Daoy (cell line): ENCODE measurements around the gene PTPRG. TPM values are rescaled to one million over a fixed set of nuclear protein-coding genes. Genes with fewer than 3 reads are reported as not detected.

Source experiments
- DNase-seq: peaks from one replicate; pipeline ENCODE4 v3.0.0-alpha.2; 2015; ENCODE audit warnings: low read depth
- total RNA-seq: library from RNA; depleted of rRNA; stranded (reverse); fragments of >200 nt; shearing (Covaris generic); gene quantifications from 2 replicates; pipeline ENCODE4 v1.2.3, GENCODE V29; 2014

Gene PTPRG
- total RNA-seq, 1 experiment from 2014 or later, result 9.1 TPM

DNA sequence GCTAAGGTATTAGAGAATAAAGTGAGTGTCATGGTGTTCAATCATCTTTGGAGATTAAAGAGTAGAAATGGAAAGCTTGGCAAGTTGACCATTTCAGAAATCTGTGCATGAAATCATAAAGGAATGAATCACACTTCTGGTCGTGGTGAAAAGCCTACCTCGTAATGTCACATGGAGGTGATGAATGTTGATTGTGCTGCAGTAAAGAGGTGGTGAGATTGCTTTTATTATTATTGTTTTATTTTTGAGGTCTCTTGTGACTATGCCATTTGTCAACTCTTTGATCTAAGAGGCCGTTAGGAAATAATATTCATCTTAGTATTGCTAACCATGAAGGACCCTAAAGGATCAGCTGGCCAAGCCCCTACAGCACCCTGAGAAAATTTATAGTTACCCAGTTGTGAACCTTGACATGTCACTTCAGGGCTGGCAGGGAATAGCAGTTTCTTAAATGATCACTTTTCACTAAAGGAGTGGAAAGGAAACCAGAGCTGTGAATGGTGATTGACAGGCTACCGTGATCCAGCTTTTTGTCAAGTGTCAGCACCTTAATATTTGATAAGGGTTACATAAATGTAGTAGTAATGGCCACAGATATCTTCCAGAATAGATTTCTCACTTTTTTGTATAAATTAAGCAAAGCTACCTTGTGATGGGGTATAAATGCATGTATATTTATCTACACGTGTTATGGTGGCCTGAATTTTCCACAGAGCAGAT, 203.9 kb downstream of the PTPRG start:
- no peak for DNase-seq

DNA sequence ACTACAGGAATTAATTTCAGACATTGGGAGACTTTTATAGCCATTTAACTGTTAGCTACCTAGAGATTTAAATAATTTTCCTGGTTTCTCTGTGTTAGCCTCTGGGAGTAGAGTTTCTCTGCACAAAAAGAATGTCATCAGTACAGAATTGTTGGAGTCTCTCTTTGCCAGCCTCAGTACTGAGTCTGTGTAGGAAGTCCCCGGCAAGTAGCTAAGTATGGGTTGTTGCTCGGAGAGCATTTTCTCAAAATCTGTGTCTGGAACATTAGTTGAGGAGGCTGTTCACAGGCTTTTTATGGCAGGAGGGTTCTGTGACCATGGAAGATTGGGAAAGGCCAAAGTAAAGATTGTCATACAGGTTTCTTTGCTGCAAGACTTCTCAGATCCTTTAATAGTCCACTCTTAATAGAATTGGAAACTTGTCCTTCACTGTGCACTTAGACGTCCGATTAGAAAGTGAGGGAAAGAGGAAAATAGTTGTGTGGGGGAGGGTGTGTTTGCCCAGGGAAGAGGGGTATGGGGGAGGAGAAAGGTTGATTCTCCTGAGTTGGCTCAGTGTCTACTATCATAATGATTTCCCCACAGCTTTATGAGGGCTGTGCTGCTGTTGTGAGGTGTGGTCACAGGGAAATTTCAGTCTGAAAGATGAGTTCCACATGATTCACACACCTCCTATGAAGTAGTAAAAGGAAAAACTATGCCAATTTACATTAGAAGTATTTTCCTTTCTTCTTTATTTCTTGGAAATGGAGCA, 207.1 kb downstream of the PTPRG start:
- peak; percentile 25 for DNase-seq

DNA sequence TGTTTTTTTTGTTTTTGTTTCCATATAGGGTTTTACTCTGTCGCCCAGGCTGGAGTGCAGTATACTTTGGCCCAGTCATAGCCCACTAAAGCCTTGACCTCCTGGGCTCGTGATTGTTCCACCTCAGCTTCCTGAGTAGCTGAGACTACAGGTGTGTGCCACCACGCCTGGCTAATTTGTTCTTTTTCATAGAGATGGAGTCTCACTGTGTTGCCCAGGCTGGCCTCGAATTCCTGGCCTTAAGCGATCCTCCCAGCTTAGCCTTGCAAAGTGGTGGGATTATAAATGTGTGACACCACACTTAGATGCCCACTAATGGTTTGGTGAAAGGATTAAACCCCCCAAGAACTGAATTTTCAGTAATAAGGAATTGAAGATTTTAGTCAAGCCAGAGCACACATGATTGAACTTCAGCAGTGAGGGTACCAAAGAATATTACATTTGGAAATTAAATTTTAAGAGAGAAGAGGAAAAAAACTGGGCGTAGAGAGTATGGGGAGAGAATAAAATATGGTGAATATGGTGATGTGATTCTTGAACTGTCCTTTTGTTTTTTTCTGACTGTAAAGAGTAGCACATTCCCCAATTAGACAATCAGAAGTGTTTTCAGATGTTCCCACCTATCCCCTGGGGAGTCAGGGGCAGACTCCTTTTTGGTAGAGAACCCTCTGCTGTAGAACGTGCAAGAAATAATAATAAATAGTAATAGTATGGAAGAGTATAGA, 208.1 kb downstream of the PTPRG start:
- DNase-seq, result no peak

DNA sequence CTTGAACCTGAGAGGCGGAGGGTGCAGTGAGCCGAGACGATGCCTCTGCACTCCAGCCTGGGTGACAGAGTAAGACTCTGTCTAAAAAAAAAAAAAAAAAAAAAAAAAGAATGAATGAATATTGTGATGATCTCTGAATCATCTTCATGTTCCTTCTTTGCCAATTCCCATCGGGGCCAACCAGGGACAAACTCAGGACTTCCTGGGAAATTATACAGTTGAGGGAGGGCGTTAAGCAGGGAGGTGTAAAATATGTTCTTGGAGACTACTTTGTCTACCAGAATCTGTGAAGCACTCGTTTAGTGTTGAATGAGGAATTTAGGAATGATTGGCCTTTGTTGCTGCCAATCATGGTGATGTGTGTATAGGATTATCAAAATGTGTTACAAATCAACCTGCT, 210.6 kb downstream of the PTPRG start:
- no peak for DNase-seq

DNA sequence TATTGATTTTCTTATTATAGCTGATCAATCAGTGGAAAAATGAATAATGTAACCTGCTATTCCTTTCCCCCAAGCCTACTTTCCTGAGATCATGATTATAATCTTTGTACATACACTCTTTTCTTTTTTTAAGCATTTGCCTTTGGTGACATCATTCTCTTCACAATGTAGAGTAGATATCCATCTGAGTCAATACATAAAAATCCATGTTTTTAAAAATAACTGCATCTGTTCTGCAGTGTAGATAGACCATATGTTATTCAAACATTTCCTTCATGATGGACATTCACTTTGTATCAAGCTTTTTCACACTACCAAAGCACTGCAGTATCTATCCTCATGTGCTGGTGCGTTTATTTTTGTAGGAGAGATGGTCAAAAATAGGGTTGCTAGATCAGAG, 211.1 kb downstream of the PTPRG start:
- no peak for DNase-seq

DNA sequence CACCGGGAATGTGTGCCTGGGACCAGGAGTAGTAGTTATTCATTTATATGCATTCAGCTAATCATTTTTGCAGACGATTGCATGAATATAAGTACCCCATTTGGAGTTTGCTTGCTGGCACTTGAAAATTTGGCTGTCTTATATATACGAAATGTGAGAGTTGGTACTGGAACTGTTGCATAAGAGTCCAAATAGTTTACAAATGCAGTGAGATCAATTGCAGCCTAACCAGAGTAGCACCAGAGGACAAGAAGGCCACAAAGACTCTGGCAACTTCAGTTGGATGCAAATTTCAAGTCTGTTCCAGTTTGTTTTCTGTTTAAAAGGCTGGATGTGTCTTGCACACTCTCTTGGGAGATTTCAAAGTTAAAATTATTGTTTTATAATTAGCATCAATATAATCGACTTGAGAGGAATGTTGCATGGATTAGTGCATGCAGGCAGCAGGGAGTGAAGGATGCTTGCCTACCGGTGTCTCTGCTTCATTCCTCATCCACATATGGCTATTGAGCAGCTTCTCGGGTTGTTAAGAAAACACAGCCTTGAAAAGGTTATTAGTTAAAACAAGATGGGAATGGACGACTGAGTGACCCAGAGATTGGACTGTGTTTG, 213.0 kb downstream of the PTPRG start:
- DNase-seq, result no peak

DNA sequence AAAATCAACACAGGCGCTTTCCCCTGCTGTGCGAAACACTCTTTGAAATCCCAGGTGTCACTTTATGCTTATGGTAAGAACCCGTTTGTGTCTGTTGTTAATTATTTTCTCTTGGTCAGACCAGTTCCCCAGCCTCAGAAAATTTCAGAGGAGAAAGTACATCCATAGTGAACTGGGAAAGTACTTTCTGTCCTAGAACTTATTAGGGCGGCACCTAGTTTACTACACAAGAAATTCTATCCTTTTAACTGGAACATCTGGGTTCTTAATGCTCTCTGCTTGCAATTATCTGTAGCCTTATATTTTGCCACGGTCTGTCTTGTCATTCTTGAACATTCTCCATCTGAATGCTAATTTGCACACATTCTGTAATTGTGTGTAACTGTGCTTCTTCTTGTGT, 215.0 kb downstream of the PTPRG start:
- no peak for DNase-seq

DNA sequence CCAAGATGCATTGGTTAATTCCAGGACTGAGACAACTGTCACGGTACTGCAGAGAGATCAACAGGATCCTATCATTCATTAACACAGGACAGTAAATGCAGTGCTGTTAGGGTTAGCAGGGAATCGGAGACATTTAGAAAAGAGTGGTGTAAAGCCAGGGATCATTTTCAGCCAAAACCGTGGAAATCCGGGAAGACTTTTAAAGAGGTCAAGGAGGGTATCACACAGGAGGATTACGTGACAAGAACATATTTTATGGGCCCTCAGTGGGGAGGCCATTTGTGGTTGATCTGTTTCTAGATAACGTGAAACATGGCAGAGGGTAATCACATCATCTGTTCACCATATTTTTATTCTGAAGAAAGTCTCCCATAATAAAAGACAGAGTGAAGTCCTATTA, 216.1 kb downstream of the PTPRG start:
- peak; percentile 35 for DNase-seq

DNA sequence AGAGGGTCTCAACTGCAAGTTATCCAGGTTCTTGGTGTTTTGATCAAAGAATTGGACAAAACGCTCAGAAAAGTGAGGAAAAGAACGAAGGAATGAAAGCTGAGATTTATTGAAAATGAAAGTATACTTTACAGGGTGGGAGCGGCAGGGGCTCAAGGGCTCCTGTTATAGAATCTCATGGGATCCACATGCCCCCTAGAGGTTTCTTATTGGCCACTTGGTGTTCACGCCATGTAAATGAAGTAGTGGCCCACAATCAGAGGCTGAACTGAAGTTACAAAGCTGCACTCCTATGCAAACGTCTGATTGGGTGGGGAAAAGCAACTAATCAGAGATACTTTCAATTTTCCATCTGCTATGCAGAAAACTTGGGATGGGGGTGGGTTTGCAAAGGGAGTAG, 216.7 kb downstream of the PTPRG start:
- DNase-seq, result peak; percentile 8

DNA sequence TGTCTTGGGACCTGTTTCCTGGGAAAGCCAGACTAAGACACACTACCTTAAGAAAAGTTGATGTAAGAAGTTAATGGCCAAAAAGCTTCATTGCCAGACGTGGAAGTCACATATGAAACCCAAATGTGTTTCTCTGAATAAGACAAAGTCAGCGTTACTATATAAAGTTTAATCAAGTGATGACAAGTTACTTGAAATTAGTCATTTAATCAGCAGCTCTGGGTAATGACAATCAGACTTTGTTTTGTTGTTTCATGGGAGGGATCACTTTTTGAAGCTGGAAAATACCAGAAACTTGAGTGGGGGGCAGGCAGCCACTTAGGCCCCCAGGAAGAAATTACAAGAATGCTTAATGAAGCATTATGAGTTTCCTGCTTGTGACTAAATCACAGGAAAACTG, 218.6 kb downstream of the PTPRG start:
- DNase-seq, result no peak

DNA sequence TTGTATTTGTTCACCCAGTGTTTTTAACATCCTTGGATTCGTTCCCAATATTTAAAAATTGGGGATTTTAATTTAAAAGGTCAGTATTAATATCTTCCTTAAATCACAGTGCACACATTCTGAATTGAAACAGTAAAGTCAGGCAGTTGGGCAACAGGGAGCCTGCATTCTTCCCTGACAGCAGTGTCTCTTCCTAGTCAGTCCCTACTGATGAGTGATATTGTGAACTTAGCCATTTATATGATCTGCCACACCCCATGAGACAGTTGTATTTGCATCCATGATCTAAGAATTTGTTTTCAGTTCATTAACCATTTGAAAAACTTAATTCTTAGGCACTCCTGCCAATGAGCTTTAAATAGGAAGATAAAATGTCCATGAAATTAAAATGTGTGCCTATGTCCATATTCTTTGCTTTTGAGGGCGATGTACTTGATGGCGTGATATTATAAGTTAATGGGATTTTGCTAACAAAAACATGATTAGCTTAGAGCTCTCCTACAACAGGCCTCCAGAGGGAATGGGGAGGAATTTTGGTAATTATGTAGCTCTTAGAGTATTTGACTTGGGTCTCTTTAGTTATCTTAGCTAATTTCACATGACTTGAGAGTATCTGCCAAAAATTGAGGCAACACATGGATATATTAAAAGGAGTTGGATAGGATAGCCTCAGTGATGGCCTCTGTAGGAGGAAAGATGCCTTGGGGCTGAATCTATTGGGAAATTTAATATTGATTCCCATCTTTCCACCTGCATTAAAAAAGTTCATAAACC, 219.3 kb downstream of the PTPRG start:
- no peak for DNase-seq

DNA sequence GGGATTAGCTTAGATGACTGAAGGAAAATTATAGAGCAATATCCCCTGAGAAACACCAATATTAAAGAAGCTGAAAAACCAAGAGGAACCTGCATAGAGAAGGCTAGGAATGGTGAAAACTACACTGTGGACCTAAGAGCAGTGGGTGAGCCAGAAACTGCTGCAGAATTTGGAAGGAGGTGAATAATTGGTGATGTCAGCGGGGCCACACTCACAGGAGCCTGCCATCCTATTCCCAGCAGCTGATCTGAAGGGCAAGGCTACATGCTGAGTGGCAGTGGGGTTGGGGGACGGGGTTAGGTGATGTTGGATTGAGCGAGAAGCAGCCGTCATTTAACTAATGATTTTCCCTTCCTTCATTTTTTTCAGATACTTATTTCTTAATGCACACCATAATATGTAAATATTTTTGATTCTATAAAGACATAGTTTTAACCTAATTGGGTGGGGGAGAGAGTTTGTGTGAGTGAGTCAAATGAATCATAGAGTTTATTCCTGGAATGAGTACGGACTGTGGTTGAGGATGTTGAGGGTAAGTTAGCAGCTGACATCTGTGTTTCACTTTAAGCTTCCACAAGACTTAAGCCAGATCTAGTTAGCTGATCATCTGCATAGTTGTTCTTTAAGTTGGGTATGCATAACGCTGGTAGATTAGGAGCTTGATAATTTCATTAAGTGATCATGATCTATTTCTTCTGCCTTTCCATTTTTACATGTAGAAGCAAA, 222.8 kb downstream of the PTPRG start:
- peak; percentile 33 for DNase-seq

DNA sequence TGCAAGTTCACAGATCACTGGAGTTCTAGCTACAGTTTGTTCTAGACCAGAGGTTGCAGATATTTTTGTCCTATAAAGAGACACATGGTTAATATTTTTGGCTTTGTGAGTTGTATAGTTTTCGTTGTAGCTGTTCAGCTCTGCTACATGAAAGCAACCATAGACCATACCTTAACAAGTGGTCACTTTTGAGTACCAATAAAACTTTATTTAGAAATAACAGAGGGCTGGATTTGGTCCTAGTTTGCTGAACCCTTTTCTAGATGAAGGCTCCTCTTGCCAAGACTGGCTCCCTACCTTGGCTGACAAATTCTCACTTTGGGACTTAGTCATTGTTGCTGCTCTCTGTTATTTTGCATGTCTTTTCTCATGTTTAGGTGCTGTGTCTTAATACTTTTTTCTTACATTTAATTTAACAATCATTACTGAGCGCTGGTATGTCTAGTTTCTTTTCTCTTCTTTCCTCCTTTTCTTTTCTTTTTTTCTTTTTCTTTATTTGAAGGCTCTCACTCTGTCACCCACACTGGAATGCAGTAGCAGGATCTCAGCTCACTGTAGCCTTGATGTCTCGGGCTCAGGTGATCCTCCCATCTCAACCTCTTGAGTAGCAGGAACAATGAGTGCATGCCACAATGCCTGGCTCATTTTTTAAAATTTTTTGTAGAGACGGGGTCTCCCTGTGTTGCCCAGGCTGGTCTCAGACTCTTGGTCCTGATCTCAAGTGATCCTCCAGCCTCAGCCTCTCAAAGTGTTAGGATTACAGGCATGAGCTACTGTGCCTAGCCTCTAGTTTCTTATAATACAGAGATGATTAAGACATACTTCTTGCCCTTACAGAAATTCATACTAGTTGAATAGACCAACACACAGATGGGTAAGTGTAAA, 227.5 kb downstream of the PTPRG start:
- DNase-seq, result no peak

DNA sequence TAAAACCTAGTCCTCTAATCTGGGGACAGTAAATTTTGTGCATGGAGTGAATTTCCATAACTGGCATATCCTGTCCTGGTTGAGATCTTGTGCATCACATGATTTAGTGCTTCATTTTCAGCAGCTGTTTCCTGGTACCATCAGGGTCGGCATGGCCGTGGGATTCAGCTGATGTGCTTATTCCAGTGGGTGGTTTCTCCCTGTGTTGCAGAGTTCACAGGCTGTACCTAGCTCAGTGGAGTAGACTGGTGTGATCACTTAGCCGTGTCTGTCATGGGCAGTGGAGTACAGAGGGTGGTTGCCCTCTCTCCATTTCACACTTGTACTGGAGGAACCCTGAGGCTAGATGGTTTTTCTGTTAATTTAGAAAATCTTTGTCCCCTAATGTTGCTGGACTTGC, 228.5 kb downstream of the PTPRG start:
- DNase-seq, result no peak

DNA sequence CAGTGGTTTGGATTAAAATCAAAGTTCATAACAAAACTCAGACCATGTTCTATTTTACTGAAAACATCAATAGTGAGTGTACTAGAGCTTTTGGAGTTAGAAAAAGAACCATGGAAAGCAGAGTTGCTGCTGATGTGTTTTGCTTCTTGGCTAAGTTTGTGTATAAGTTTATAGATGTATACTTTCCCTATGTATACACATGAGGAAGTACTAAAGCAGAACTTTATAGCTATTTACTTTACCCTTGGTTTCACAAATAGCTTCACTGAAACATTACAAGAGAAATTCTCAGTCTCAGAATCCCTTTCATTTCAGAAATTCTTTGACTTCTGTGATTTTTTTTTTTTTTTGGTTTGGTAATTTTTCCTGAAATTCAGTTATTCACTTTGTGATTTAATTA, 229.0 kb downstream of the PTPRG start:
- no peak for DNase-seq

DNA sequence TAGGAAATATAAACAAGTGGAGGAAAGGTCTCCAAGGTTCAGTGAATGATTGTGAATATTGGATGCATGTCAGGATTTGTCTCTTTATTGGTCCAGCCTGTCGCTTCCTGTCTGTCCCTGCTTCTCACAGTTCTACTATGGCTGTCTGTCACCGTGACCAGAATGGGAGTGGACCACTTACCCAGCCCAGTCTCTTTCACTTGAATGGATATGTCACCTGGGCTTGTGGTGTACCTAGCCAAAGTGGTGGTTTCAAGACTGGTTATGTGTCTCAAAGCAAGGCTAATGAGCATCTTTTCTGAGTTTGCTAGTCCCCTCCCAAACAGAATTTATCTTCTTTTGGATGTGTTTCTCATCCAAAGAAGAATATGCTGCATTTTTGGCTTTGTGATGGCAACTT, 231.7 kb downstream of the PTPRG start:
- no peak for DNase-seq

DNA sequence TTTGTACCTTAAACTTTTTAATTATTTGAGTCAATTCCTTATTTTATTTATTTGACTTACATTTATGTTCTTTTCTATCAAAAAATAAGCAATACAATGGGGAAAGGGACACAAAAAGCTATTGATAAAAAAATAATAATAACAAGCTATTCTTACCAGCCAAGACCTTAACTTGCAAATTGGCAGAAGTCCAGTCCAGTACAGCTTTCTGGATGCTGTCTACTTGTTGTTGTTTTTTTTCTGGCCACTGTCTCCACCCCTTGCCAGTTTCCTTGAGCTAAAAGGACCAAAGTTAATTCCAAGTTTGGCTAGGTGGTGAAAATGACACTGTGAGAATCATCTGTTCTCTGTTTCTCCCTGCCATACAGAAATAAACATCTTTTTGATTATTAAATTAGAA, 232.2 kb downstream of the PTPRG start:
- no peak for DNase-seq

DNA sequence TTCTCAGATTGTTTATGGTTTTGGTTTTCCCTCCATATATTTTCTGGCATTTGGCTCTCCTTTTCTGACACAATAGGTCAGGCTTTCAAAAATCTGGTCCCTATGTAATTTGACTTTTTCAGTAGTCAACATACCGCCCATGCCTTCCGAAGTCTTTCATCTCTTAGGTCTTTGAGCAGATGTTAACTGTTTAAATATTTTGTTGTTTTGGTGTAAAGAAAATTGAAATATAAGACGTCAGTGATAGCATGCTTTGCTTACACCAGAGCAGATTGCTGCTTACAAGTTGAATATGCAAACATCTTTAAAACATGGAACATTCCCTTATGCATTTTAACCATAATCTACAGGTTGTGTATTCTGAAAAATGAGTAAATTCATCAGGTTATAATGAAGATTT, 233.0 kb downstream of the PTPRG start:
- no peak for DNase-seq

DNA sequence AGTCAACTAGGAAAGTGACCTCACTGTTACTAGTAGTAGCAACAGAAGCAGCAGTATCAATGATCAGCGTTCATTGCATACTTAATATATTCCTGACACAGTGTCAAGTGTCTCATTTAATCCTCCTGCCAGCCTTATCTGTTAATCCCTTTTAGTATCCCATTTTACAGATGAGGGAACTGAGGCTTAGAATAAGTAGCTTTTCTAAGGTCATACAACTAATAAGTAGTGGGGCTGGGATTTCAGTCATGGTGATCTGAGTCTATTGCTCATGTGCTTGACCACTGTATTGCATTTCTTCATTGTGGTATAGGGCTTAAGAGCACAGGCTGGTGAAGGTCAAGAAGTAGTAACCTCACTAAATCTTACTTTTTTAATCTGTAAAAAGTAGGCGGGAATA, 233.6 kb downstream of the PTPRG start:
- DNase-seq, result no peak

DNA sequence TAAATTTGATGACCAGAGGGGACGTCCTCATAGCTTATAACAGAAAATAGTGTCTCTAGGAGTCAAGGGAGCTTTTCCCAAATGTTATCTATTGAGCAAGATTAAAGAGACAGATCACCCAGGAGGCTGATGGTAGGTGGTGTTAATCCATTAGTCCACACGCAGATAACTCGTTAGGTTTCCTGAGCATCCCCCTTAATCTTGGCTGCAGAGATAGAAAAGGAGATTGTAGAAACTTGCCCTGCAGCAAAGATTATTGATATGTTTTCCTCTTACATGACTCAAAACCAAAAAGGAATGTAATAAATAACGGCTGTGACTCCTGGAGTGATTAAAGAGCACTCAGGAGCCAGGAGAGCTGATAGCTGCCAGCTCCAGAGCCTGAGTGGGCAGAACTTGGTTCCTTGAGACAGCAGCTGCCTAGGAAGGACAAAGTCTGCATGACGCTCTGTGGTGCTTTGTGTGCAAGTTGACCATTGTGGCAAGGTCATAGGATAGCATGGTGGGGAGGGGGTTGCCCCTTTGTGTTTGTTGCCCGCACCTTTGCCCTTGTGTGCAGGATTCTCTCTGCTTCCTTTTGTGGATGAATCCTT, 234.8 kb downstream of the PTPRG start:
- DNase-seq, result no peak
